Measurements from ENCODE around the gene KCNQ5.

KCNQ5 gene

DNA sequence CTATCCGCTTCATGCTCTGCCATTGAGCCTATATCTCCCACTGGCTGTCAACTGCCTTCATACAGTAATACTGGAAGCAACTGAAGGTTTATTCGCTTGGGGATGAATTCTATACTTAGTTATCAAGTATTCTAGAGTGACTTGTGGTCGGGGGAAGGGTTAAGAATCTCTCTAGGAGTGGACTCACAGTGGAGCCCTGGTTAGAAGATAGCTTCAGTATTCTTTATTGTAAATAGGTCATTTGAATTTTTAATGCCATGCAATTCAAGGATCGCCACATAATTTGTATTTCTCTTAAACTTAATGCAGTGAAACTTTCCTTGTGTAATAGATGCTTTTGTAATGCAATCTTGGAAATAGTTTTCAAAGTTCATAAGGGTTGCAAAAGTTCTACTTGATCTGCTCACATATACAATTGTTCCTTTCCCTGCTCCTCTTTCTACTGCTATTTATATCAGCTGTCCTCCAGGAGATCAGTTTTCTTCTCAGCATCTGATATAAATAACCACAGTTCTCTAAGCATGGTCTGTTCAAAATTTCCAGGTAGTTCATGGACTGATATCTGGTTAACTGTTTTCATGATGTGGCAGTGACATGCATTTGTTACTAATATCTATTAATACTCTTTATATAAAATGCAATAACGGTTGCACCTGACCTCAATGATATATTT lies 120.3 kb downstream of the KCNQ5 start:
- no peaks in the 10 kb centered on the region for H3K27me3 ChIP-seq
- H4K20me1 ChIP-seq = peaks cover 0 to 22% (median 0%) of the 10 kb centered on the region in 11 experiments; a peak in 5 of 22 replicates
- no peak for TF ChIP-seq Cebpa-rat (IDR thresholded peaks at IDR 0.05)
- peaks cover 22 to 41% (median 34%) of the 10 kb centered on the region in 10 experiments for H3K4me1 ChIP-seq
- no peak overlapping the region for H3K27ac ChIP-seq
- H3K9ac ChIP-seq = no peak overlapping the region
- H3K9me3 ChIP-seq (replicated peaks in 1 of 11) = peaks cover 0 to 10% (median 9%) of the 10 kb centered on the region in 11 experiments; a peak in 13 of 22 replicates
- no peak overlapping the region for H3K4me3 ChIP-seq
- H3K4me2 ChIP-seq = peak overlapping the region in 4 of 11 experiments; percentile 14 to 81 (median 71); a peak in 3 of 22 replicates
- H3K36me3 ChIP-seq = peaks cover 0 to 17% (median 10%) of the 10 kb centered on the region in 11 experiments; a peak in 14 of 22 replicates

- peaks cover 0 to 16% (median 0%) of the 10 kb centered on the region in 11 experiments; a peak in 5 of 22 replicates for H4K20me1 ChIP-seq
- H3K27ac ChIP-seq = no peak overlapping the region
- peaks cover 0 to 11% (median 5%) of the 10 kb centered on the region in 10 experiments; a peak in 16 of 20 replicates for H3K4me1 ChIP-seq
- H3K9me3 ChIP-seq (replicated peaks in 1 of 11) = peaks cover 0 to 6% (median 0%) of the 10 kb centered on the region in 11 experiments; a peak in 2 of 22 replicates
- H3K4me3 ChIP-seq = no peak overlapping the region
- H3K4me2 ChIP-seq = no peak overlapping the region
- no peak for TF ChIP-seq Cebpa-rat (IDR thresholded peaks at IDR 0.05)
- no peaks in the 10 kb centered on the region for H3K27me3 ChIP-seq
- H3K36me3 ChIP-seq = peaks cover 0 to 8% (median 0%) of the 10 kb centered on the region in 11 experiments; a peak in 2 of 22 replicates
- no peak overlapping the region for H3K9ac ChIP-seq
Measured at GRCh38 chr6:72746276-72746675, 124.4 kb downstream of the KCNQ5 start.

- H3K9ac ChIP-seq = no peak overlapping the region
- H3K27me3 ChIP-seq = no peaks in the 10 kb centered on the region
- peaks cover 0 to 18% (median 4%) of the 10 kb centered on the region in 11 experiments; a peak in 5 of 22 replicates for H3K36me3 ChIP-seq
- no peak overlapping the region for H3K4me3 ChIP-seq
- no peaks in the 10 kb centered on the region; a peak in 2 of 20 replicates for H3K4me1 ChIP-seq
- peak overlapping the region in 1 of 11 experiments; percentile 17; a peak in 3 of 22 replicates for H3K27ac ChIP-seq
- TF ChIP-seq Cebpa-rat (IDR thresholded peaks at IDR 0.05) = no peak
- H3K9me3 ChIP-seq (replicated peaks in 1 of 11) = peaks cover 0 to 19% (median 9%) of the 10 kb centered on the region in 11 experiments; a peak in 8 of 22 replicates
- peak overlapping the region in 1 of 11 experiments; percentile 43; a peak in 7 of 22 replicates for H3K4me2 ChIP-seq
- H4K20me1 ChIP-seq = no peaks in the 10 kb centered on the region; a peak in 2 of 22 replicates
Measured at GRCh38 chr6:72748759-72749158, 126.9 kb downstream of the KCNQ5 start.

GRCh38 chr6:72755752-72756151 lies 133.9 kb downstream of the KCNQ5 start:
- Histone ChIP-seq H3K4me3 (no peak overlapping the region), H3K9ac (no peak overlapping the region), H3K27me3 (no peaks in the 10 kb centered on the region), H3K4me2 (no peak overlapping the region), H3K36me3 (peaks cover 0 to 23% (median 6%) of the 10 kb centered on the region in 11 experiments; a peak in 6 of 22 replicates), H4K20me1 (peaks cover 0 to 36% (median 9%) of the 10 kb centered on the region in 11 experiments; a peak in 10 of 22 replicates), H3K4me1 (peaks cover 0 to 12% (median 8%) of the 10 kb centered on the region in 10 experiments; a peak in 10 of 20 replicates), H3K9me3 (replicated peaks in 1 of 11) (peaks cover 5 to 29% (median 16%) of the 10 kb centered on the region in 11 experiments; a peak in 19 of 22 replicates), H3K27ac (no peak overlapping the region)
- TF ChIP-seq Cebpa-rat (IDR thresholded peaks at IDR 0.05) = no peak

DNA sequence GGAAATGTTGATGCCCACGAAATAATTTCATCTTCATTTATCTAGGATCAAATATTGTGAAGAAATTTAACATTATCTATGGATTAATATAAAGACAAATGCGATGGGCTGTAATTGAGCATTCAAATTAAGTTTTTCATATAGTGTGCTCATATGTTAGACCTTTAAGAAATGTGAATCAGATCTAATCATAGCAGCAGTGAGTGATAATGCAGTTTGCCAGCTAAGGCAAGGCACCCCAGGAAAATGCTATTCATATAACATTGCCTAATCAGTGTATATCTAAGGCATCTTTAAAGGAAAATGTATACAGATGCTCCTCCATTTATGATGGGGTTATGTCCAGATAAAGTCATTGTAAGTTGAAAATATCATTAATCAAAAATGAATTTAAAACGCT lies 135.2 kb downstream of the KCNQ5 start:
- no peak for TF ChIP-seq Cebpa-rat (IDR thresholded peaks at IDR 0.05)
- Histone ChIP-seq H3K9ac (no peak overlapping the region), H3K36me3 (peaks cover 0 to 18% (median 4%) of the 10 kb centered on the region in 11 experiments; a peak in 6 of 22 replicates), H3K4me3 (no peak overlapping the region), H3K9me3 (replicated peaks in 1 of 11) (peaks cover 5 to 25% (median 18%) of the 10 kb centered on the region in 11 experiments; a peak in 19 of 22 replicates), H3K27me3 (no peaks in the 10 kb centered on the region), H4K20me1 (peaks cover 0 to 42% (median 13%) of the 10 kb centered on the region in 11 experiments; a peak in 11 of 22 replicates), H3K27ac (no peak overlapping the region), H3K4me1 (peaks cover 0 to 16% (median 10%) of the 10 kb centered on the region in 10 experiments; a peak in 10 of 20 replicates), H3K4me2 (no peak overlapping the region)

DNA sequence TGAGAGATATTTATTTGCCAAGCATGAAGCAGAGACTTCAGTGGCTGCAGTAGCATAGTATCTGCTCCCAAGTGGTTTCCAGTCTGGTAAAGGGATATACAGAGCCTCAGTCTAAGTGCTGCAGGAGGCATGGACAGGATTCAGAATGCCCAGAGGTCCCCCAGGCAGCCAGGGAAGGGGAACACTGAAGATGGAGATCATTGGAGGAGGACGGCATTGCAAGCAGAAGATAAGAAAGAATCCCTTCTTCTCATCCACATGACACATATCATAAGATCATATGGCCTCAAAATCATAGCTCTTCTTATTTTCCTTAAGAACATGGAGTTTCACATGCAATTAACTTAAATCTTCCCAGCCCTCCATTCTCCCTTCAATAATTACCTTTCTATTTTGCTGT lies 136.1 kb downstream of the KCNQ5 start:
- no peak for TF ChIP-seq Cebpa-rat (IDR thresholded peaks at IDR 0.05)
- Histone ChIP-seq H3K36me3 (peaks cover 0 to 16% (median 3%) of the 10 kb centered on the region in 11 experiments; a peak in 3 of 22 replicates), H3K4me2 (no peak overlapping the region), H3K9me3 (replicated peaks in 1 of 11) (peaks cover 5 to 18% (median 15%) of the 10 kb centered on the region in 11 experiments; a peak in 19 of 22 replicates), H3K4me3 (no peak overlapping the region), H3K9ac (no peak overlapping the region), H3K27me3 (no peaks in the 10 kb centered on the region), H3K27ac (no peak overlapping the region), H3K4me1 (peaks cover 0 to 17% (median 11%) of the 10 kb centered on the region in 10 experiments; a peak in 10 of 20 replicates), H4K20me1 (peaks cover 0 to 48% (median 15%) of the 10 kb centered on the region in 11 experiments; a peak in 11 of 22 replicates)

GRCh38 chr6:72758901-72759300 lies 137.0 kb downstream of the KCNQ5 start:
- Histone ChIP-seq H3K4me1 (peaks cover 0 to 17% (median 11%) of the 10 kb centered on the region in 10 experiments; a peak in 10 of 20 replicates), H3K9ac (no peak overlapping the region), H3K27ac (no peak overlapping the region)

GRCh38 chr6:72760114-72760793 lies 138.4 kb downstream of the KCNQ5 start:
- TF ChIP-seq Cebpa-rat (IDR thresholded peaks at IDR 0.05) = no peak
- Histone ChIP-seq H3K9ac (no peak overlapping the region), H4K20me1 (peaks cover 0 to 48% (median 15%) of the 10 kb centered on the region in 11 experiments; a peak in 10 of 22 replicates), H3K27me3 (no peaks in the 10 kb centered on the region), H3K36me3 (peaks cover 0 to 18% (median 0%) of the 10 kb centered on the region in 11 experiments; a peak in 3 of 22 replicates), H3K9me3 (replicated peaks in 1 of 11) (peaks cover 0 to 5% (median 0%) of the 10 kb centered on the region in 11 experiments; a peak in 1 of 22 replicates), H3K4me2 (peak overlapping the region in 2 of 11 experiments; percentile 16 to 19; a peak in 4 of 22 replicates), H3K4me1 (peaks cover 0 to 17% (median 11%) of the 10 kb centered on the region in 10 experiments; a peak in 10 of 20 replicates), H3K4me3 (no peak overlapping the region), H3K27ac (no peak overlapping the region)

More at GRCh38 chr6:72758901-72759300, 137.0 kb downstream of the KCNQ5 start:
- H4K20me1 ChIP-seq = peaks cover 0 to 48% (median 15%) of the 10 kb centered on the region in 11 experiments; a peak in 11 of 22 replicates
- H3K36me3 ChIP-seq = peaks cover 0 to 16% (median 5%) of the 10 kb centered on the region in 11 experiments; a peak in 3 of 22 replicates
- no peak for TF ChIP-seq Cebpa-rat (IDR thresholded peaks at IDR 0.05)
- no peak overlapping the region for H3K4me2 ChIP-seq
- peaks cover 5 to 12% (median 7%) of the 10 kb centered on the region in 11 experiments; a peak in 19 of 22 replicates for H3K9me3 ChIP-seq (replicated peaks in 1 of 11)
- H3K27me3 ChIP-seq = no peaks in the 10 kb centered on the region
- no peak overlapping the region for H3K4me3 ChIP-seq
